Astrocyte (in vitro differentiated cells and primary cell): Measurements from ENCODE around the gene SPON1. TPM values are rescaled to one million over a fixed set of nuclear protein-coding genes. Genes with fewer than 3 reads are reported as not detected.

Experiments used
- DNase-seq: peaks from one replicate; pipeline ENCODE4 v3.0.0-alpha.2; 2010; ENCODE audit warnings: low read depth
- FAIRE-seq: peaks from 2 replicates; lab custom pipeline; 2011; peaks lifted over from hg19 to GRCh38; lab: Jason Lieb, UNC
- H2AFZ ChIP-seq: 2 replicates; pipeline ENCODE4 v1.6.0; 2012; ENCODE audit warnings: low read depth, low read length, inconsistent platforms
- H3K27ac ChIP-seq: 2 replicates; pipeline ENCODE4 v1.5.1; 2011; ENCODE audit warnings: low read depth, low read length, inconsistent platforms
- H3K27me3 ChIP-seq: 2 replicates; pipeline ENCODE4 v1.6.0; 2011; ENCODE audit warnings: low read length, inconsistent platforms; ENCODE audit not compliant: insufficient read depth
- H3K36me3 ChIP-seq: 2 replicates; pipeline ENCODE4 v1.5.1; 2011; ENCODE audit warnings: low read length, inconsistent platforms; ENCODE audit not compliant: insufficient read depth
- H3K4me1 ChIP-seq: 2 replicates; pipeline ENCODE4 v1.5.1; 2011; ENCODE audit warnings: low read length, inconsistent platforms; ENCODE audit not compliant: insufficient read depth
- H3K4me2 ChIP-seq: 2 replicates; pipeline ENCODE4 v1.6.0; 2012; ENCODE audit warnings: low read length, inconsistent platforms
- H3K4me3 ChIP-seq: 2 replicates; pipeline ENCODE4 v1.5.1; 2011; ENCODE audit warnings: low read depth, mild to moderate bottlenecking, low read length, inconsistent platforms; ENCODE audit not compliant: insufficient read depth
- H3K79me2 ChIP-seq: 2 replicates; pipeline ENCODE4 v1.6.0; 2012; ENCODE audit warnings: mild to moderate bottlenecking, low read length, inconsistent platforms; ENCODE audit not compliant: insufficient read depth
- H3K9ac ChIP-seq: 2 replicates; pipeline ENCODE4 v1.6.0; 2012; ENCODE audit warnings: mild to moderate bottlenecking, low read length, inconsistent platforms
- H3K9me3 ChIP-seq: 2 replicates; pipeline ENCODE4 v1.5.1; 2012; ENCODE audit warnings: low read depth, mild to moderate bottlenecking, low read length, inconsistent platforms; ENCODE audit not compliant: insufficient read depth
- H4K20me1 ChIP-seq: 2 replicates; pipeline ENCODE4 v1.6.0; 2012; ENCODE audit warnings: low read length, inconsistent platforms; ENCODE audit not compliant: insufficient read depth
- H3K27ac Mint-ChIP-seq: one replicate; pipeline ENCODE4 v1.8.0; 2021; ENCODE audit warnings: mild to moderate bottlenecking, mixed read lengths; ENCODE audit not compliant: unreplicated experiment
- H3K27me3 Mint-ChIP-seq: one replicate; pipeline ENCODE4 v1.8.0; 2021; ENCODE audit warnings: low read depth, mixed read lengths; ENCODE audit not compliant: unreplicated experiment
- H3K36me3 Mint-ChIP-seq: one replicate; pipeline ENCODE4 v1.8.0; 2021; ENCODE audit warnings: low read depth, mixed read lengths; ENCODE audit not compliant: unreplicated experiment
- H3K4me1 Mint-ChIP-seq: one replicate; pipeline ENCODE4 v1.8.0; 2021; ENCODE audit warnings: low read depth, mixed read lengths; ENCODE audit not compliant: unreplicated experiment
- H3K4me3 Mint-ChIP-seq: one replicate; pipeline ENCODE4 v1.8.0; 2021; ENCODE audit warnings: mild to moderate bottlenecking, moderate library complexity, mixed read lengths; ENCODE audit not compliant: unreplicated experiment
- H3K9me3 Mint-ChIP-seq: one replicate; pipeline ENCODE4 v1.8.0; 2021; ENCODE audit warnings: mild to moderate bottlenecking, mixed read lengths; ENCODE audit not compliant: unreplicated experiment
- EZH2 ChIP-seq: IDR thresholded peaks from 2 replicates; pipeline ENCODE4 v1.6.1; 2012; ENCODE audit warnings: mild to moderate bottlenecking, low read length, inconsistent platforms; ENCODE audit not compliant: insufficient read depth
- total RNA-seq: library from RNA; stranded (reverse); gene quantifications from 2 replicates; pipeline ENCODE4 v1.2.1, GENCODE V29; 2021
- TF ChIP-seq, protein P1 (sequence below): IDR thresholded peaks from 2 replicates; pipeline ENCODE4 v1.5.1; 2011; ENCODE audit warnings: low read depth, mild to moderate bottlenecking, inconsistent platforms, low read length, moderate library complexity; ENCODE audit not compliant: insufficient read depth

SPON1 gene
- total RNA-seq, 1 donor from 2014 or later = 2.0 TPM

DNA sequence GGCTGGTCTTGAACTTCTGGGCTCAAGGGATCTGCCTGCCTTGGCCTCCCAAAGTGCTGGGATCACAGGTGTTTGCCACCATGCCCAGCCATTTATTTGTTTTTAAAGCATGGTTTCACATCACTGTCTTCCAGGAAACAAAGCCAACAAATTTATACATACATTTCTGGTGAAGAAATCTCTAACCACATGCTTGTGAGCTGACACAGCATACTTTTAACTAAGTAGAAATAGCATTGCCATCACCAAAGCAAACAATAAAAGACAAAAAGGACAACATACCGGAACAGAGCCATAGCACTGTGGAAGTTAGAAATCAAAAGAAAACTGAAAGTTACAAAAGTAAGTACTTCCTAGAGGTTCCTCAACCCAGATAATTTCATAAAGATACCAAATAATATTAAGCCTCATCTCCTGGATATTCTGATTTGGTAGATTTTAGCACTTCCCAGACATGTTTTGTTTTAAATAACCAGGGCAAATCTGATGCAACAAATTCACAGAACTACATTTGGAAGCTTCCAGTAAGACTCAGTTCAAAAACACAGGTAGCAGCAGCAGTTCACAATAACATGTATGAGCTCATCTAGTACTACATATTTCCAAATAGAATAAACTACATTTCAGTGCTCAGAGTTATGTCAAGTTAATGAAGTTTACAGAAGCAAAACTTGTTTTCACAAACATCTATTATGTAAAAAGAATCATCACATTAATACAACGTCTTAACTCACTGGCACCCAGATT is 325.8 kb downstream of the SPON1 start:
- H3K36me3 ChIP-seq = peaks cover 13% of the 10 kb centered on the region
- TF ChIP-seq, protein P1, sequence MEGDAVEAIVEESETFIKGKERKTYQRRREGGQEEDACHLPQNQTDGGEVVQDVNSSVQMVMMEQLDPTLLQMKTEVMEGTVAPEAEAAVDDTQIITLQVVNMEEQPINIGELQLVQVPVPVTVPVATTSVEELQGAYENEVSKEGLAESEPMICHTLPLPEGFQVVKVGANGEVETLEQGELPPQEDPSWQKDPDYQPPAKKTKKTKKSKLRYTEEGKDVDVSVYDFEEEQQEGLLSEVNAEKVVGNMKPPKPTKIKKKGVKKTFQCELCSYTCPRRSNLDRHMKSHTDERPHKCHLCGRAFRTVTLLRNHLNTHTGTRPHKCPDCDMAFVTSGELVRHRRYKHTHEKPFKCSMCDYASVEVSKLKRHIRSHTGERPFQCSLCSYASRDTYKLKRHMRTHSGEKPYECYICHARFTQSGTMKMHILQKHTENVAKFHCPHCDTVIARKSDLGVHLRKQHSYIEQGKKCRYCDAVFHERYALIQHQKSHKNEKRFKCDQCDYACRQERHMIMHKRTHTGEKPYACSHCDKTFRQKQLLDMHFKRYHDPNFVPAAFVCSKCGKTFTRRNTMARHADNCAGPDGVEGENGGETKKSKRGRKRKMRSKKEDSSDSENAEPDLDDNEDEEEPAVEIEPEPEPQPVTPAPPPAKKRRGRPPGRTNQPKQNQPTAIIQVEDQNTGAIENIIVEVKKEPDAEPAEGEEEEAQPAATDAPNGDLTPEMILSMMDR = no peak
- no peak for TF ChIP-seq EZH2
- H3K9ac ChIP-seq = peak overlapping the region; percentile 70
- peaks cover under 1% of the 10 kb centered on the region for H3K79me2 ChIP-seq
- H3K27ac ChIP-seq = peak overlapping the region; percentile 83
- Mint-ChIP-seq H3K27me3 (no peaks in the 10 kb centered on the region), H3K4me3 (peak overlapping the region; percentile 17), H3K27ac (peak overlapping the region; percentile 95), H3K9me3 (no peaks in the 10 kb centered on the region), H3K36me3 (peaks cover 21% of the 10 kb centered on the region), H3K4me1 (peaks cover 17% of the 10 kb centered on the region)
- no peaks in the 10 kb centered on the region for H3K9me3 ChIP-seq
- H4K20me1 ChIP-seq = no peaks in the 10 kb centered on the region
- FAIRE-seq (peak; percentile 84), DNase-seq (peak; percentile 81)
- H3K4me2 ChIP-seq = peak overlapping the region; percentile 69
- H3K4me1 ChIP-seq = peaks cover 13% of the 10 kb centered on the region
- H3K4me3 ChIP-seq = peak overlapping the region; percentile 15
- no peaks in the 10 kb centered on the region for H3K27me3 ChIP-seq
- H2AFZ ChIP-seq = no peak overlapping the region

DNA sequence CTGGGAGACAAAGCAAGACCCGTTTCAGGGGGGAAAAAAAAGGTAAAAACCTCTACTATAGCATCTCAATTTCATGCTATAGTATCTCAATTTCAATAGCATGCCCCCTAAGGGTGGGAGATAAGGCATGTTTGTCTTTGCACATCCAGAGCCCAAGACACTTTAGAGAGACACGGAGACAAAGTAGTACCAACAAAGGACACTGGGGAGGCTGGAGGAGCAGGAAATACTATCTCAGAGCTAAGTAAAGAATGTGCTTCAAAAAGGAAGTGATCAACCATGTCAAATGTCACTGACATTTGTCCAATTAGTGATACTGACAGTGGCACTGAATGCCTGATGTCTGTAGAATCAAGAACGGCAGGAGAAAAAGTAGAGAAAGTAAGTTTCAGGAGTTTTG is 327.9 kb downstream of the SPON1 start:
- peaks cover 20% of the 10 kb centered on the region for H3K36me3 Mint-ChIP-seq
- H3K4me1 Mint-ChIP-seq = peaks cover 17% of the 10 kb centered on the region
- H3K27ac Mint-ChIP-seq = no peak overlapping the region
- Histone ChIP-seq H3K4me2 (no peak overlapping the region), H3K27me3 (no peaks in the 10 kb centered on the region), H3K79me2 (peaks cover 18% of the 10 kb centered on the region), H4K20me1 (no peaks in the 10 kb centered on the region), H3K36me3 (peaks cover 18% of the 10 kb centered on the region), H3K27ac (no peak overlapping the region), H3K4me3 (no peak overlapping the region), H3K9ac (no peak overlapping the region), H3K9me3 (no peaks in the 10 kb centered on the region), H2AFZ (no peak overlapping the region), H3K4me1 (peaks cover 13% of the 10 kb centered on the region)
- H3K27me3 Mint-ChIP-seq = no peaks in the 10 kb centered on the region
- TF ChIP-seq EZH2 = no peak
- TF ChIP-seq, protein P1 = no peak
- H3K9me3 Mint-ChIP-seq = no peaks in the 10 kb centered on the region
- FAIRE-seq (no peak), DNase-seq (no peak)
- H3K4me3 Mint-ChIP-seq = no peak overlapping the region

DNA sequence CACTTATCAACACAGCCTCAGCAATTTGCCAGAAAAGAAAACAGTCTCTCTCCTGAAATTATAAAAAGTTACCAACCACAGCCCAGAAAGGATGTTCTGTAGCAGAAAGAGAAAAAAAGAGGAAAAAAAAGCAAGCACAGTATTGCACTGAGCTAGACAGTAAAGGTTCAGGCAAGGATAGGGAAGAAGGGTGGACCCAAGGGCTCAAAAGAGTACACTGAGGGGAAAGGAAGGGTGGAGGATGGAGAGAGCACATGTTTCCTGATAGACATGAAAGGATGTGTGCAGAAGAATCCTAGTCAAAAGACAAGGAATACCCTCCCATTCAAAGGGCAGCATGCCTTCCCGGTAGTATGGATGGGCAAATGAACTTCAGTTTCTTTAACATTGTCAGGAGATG is 337.4 kb downstream of the SPON1 start:
- Histone ChIP-seq H3K4me2 (peak overlapping the region; percentile 4), H3K4me3 (no peak overlapping the region), H3K27me3 (no peaks in the 10 kb centered on the region), H2AFZ (no peak overlapping the region), H3K79me2 (peaks cover 96% of the 10 kb centered on the region), H3K4me1 (peaks cover 7% of the 10 kb centered on the region), H3K27ac (no peak overlapping the region), H3K9ac (no peak overlapping the region), H3K9me3 (no peaks in the 10 kb centered on the region), H4K20me1 (peaks cover 69% of the 10 kb centered on the region), H3K36me3 (no peaks in the 10 kb centered on the region)
- Mint-ChIP-seq H3K9me3 (no peaks in the 10 kb centered on the region), H3K4me1 (peaks cover 21% of the 10 kb centered on the region), H3K27ac (no peak overlapping the region), H3K4me3 (no peak overlapping the region), H3K36me3 (peaks cover 2% of the 10 kb centered on the region), H3K27me3 (no peaks in the 10 kb centered on the region)
- FAIRE-seq (peak; percentile 9), DNase-seq (no peak)
- TF ChIP-seq, protein P1 = no peak
- no peak for TF ChIP-seq EZH2
